ENCODE measurements around the gene RAN.

- no peak for TF ChIP-seq CTCF (IDR thresholded peaks at IDR 0.05)
- no peak for TF ChIP-seq POLR2A (IDR thresholded peaks at IDR 0.05)
These were observed 32.0 kb upstream of the RAN start for GRCh38 chr12:130839770-130840404.
